ENCODE measurements around the gene CD83.

CD83 gene

GRCh38 chr6:14141351-14142062, 23.9 kb downstream of the CD83 start:
- no peak for DNase-seq (ENCODE audit: low read depth in 1 of 2, low spot score in 1 of 2)
- Histone ChIP-seq H3K27ac (replicated peaks) (no peak overlapping the region), H3K4me3 (replicated peaks; ENCODE audit: insufficient read depth, low read length) (no peak overlapping the region), H3K27me3 (ENCODE audit: insufficient read depth, poor library complexity, severe bottlenecking) (no peaks in the 10 kb centered on the region)
- no peak for TF ChIP-seq REST (IDR thresholded peaks at IDR 0.05; ENCODE audit: insufficient replicate concordance, low read depth)
- TF ChIP-seq GABPA (IDR thresholded peaks at IDR 0.05; ENCODE audit: low read depth), result no peak
- no peak for TF ChIP-seq SPI1 (IDR thresholded peaks at IDR 0.05; ENCODE audit: borderline replicate concordance, low read depth)
- no peak for TF ChIP-seq POLR2AphosphoS5 (IDR thresholded peaks at IDR 0.05; ENCODE audit: low read depth)
- no peak for TF ChIP-seq CTCF (IDR thresholded peaks at IDR 0.05; ENCODE audit: insufficient read depth, low read length)

GRCh38 chr6:14142063-14142450, 24.5 kb downstream of the CD83 start:
- TF ChIP-seq SPI1 (IDR thresholded peaks at IDR 0.05; ENCODE audit: borderline replicate concordance, low read depth), result no peak
- no peak for TF ChIP-seq GABPA (IDR thresholded peaks at IDR 0.05; ENCODE audit: low read depth)
- no peak for TF ChIP-seq CTCF (IDR thresholded peaks at IDR 0.05; ENCODE audit: insufficient read depth, low read length)
- no peak for TF ChIP-seq POLR2AphosphoS5 (IDR thresholded peaks at IDR 0.05; ENCODE audit: low read depth)
- TF ChIP-seq REST (IDR thresholded peaks at IDR 0.05; ENCODE audit: insufficient replicate concordance, low read depth), result no peak
- Histone ChIP-seq H3K4me3 (replicated peaks; ENCODE audit: insufficient read depth, low read length) (no peak overlapping the region), H3K27ac (replicated peaks) (no peak overlapping the region), H3K27me3 (ENCODE audit: insufficient read depth, poor library complexity, severe bottlenecking) (no peaks in the 10 kb centered on the region)
- DNase-seq (ENCODE audit: low read depth in 1 of 2, low spot score in 1 of 2), result no peak

GRCh38 chr6:14142511-14143223, 25.1 kb downstream of the CD83 start:
- Histone ChIP-seq H3K27ac (replicated peaks) (no peak overlapping the region), H3K4me3 (replicated peaks; ENCODE audit: insufficient read depth, low read length) (no peak overlapping the region), H3K27me3 (ENCODE audit: insufficient read depth, poor library complexity, severe bottlenecking) (no peaks in the 10 kb centered on the region)
- no peak for DNase-seq (ENCODE audit: low read depth in 1 of 2, low spot score in 1 of 2)
- TF ChIP-seq SPI1 (IDR thresholded peaks at IDR 0.05; ENCODE audit: borderline replicate concordance, low read depth), result no peak
- TF ChIP-seq POLR2AphosphoS5 (IDR thresholded peaks at IDR 0.05; ENCODE audit: low read depth), result no peak
- no peak for TF ChIP-seq CTCF (IDR thresholded peaks at IDR 0.05; ENCODE audit: insufficient read depth, low read length)
- TF ChIP-seq REST (IDR thresholded peaks at IDR 0.05; ENCODE audit: insufficient replicate concordance, low read depth), result no peak
- no peak for TF ChIP-seq GABPA (IDR thresholded peaks at IDR 0.05; ENCODE audit: low read depth)
